Measurements from ENCODE around the gene ZNF562.

ZNF562 gene

GRCh38 chr19:9644472-9644871, 30.4 kb downstream of the ZNF562 start:
- DNase-seq (ENCODE audit: low spot score) = no peak

DNA sequence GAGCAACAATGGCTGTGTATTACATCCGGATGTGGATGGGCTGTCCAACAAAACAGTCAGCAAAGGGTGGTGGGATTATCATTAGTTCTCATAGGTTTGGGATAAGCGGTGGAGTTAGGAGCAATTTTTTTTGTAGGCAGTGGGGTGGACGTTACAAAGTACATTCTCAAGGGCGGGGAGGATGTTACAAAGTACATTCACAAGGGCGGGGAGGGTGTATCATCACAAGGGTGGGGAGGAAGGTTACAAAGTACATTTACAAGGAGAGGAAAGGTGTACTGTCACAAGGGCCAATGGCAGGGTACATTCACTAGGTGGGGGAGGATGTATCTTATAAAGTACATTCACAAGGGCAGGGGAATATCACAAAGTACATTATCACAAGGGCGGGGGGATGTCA, 33.1 kb downstream of the ZNF562 start:
- no peak for DNase-seq (ENCODE audit: low spot score)

DNA sequence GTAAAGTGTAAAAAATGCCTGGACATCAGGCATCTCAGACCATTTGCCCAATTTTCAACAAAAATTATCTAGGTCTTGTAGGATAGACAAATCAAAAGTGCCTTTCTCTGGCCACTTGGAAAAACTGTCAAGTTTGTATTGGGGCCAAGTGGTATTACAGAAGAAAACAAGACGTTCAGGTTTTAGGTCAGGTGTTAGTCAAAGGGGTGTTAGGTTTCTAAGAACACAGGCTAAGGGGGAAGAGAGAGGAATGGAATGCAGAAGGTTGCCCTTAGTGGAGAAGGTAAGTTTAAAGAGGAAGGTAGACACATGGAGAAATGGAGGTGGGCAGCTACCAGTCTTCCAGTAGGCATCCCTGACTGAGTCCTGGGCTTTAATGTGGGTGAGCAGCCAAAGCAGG, 33.9 kb downstream of the ZNF562 start:
- DNase-seq (ENCODE audit: low spot score) = no peak

DNA sequence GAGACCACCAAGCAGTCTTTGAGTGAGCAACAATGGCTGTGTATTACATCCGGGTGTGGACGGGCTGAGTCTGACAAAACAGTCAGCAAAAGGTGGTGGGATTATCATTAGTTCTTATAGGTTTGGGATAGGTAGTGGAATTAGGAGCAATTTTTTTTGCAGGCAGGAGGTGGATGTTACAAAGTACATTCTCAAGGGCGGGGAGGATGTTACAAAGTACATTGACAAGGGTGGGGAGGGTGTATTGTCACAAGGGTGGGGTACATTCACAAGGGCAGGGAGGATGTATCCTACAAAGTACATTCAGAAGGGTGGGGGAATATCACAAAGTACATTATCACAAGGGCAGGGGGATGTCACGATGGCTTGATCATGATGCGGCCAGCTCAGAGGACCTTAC, 38.9 kb downstream of the ZNF562 start:
- no peak for DNase-seq (ENCODE audit: low spot score)

DNA sequence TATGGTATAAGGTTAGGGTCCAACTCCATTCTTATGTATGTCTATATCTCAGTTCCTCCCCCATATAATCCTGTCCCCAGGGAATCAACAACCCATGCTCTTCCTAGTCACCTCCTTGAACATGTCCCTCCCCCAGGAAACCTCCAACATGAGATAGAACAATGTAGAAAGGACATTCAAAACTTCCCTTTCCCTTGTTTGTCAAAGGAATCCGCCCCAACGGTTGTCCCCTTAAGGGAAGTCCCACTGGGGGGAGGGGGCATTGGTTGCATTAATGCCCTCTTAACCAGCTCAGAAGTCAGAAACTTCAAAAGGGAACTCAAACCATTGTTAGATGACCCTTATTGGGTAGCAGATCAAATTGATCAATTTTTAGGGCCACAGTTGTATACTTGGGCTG, 47.0 kb downstream of the ZNF562 start:
- DNase-seq (ENCODE audit: low spot score) = no peak

DNA sequence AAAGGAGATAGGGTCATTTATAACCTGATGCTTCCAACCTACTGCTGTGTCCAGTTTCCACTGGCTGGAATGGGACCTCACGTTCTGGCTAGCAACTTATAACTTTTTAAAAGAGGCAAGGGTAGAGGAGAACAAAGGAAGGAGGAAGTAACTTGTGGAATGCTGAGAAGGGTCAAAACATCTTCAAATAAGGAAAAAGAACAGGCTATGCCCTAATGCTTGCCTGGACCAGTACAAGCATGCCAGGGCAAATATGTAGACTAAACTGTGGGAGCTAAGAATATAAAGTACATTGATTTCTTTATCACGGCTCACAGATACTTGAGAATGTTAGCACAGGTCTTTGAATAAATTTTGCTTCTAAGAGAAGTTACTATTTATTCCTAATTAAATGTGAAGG, 52.4 kb downstream of the ZNF562 start:
- no peak for DNase-seq (ENCODE audit: low spot score)

GRCh38 chr19:9621156-9622037, 53.5 kb downstream of the ZNF562 start, which contains the start of gene ZNF561:
Gene ZNF561, minus strand, starts transcription at chr19:9621232. Its CDS starts 1,776 bp downstream, at chr19:9619456.
- DNase-seq (ENCODE audit: low spot score) = peak; percentile 86

DNA sequence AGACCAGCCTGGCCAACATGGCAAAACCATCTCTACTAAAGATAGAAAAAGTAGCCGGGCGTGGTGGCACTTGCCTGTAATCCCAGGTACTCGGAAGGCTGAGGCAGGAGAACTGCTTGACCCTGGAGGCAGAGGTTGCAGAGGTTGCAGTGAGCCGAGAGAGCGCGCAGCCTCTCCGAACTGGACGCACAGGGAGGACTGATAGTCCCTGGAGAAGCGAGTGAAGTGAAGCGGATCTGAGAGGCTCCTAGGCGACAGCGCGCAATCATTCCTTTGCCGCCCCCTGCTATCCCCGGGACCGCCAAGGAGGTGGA, 54.1 kb downstream of the ZNF562 start:
- no peak for DNase-seq (ENCODE audit: low spot score)

DNA sequence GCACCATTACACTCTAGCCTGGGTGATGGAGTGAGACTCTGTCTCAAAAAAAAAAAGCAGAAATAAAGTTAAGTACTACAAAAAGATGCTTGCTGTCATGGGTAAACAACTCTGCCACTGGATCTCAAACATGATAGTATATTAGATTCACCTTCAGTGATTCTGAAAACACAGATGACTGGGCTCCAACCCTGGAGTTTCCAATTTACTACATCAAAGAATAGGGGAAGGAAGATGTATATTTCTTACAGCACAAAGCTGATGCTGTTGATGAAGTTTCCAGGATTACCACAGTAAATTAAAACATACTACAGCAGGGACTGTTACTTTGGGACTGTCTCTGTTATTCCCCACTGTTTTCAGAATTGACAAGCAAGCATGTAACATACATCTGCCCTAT, 59.1 kb downstream of the ZNF562 start:
- DNase-seq (ENCODE audit: low spot score) = no peak

DNA sequence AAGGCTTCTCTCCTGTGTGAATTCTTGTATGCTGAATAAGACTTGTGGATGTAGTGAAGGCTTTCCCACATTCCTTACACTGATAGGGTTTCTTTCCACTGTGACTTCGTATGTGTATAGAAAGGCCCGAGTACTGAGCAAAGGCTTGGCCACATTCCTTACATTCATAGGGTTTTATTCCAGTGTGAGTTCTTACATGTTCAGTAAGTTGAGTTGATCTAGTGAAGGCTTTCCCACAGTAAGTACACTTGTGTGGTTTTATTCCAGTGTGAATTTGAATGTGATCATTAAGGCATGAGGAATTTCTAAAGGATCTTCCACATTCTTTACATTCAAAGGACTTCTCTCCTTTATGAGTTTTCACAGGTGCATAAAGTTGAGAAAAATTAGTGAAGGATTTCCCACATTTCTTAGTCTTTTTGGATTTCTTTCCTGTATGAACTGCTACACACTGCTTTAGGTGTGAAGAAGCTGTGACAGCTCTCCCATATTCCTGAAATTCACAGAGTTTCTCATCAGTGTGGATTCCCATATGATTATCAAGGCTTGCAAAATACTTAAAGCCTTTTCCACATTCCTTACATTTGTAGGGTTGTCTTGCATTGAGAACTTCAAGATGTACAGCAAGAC, 64.3 kb downstream of the ZNF562 start:
- DNase-seq (ENCODE audit: low spot score) = no peak

- DNase-seq (ENCODE audit: low spot score) = no peak
Observed at GRCh38 chr19:9608912-9609311, 66.0 kb downstream of the ZNF562 start.

- no peak for DNase-seq (ENCODE audit: low spot score)
Observed at GRCh38 chr19:9597027-9597426, 77.9 kb downstream of the ZNF562 start.
